TTC549 (cell line): ENCODE measurements around the gene PAPOLB.

Source experiments
- FAIRE-seq: peaks from 2 replicates; lab custom pipeline; 2012; peaks lifted over from hg19 to GRCh38; lab: Jason Lieb, UNC

Gene PAPOLB

GRCh38 chr7:4841836-4842235 is 20.0 kb downstream of the PAPOLB start:
- FAIRE-seq = no peak

GRCh38 chr7:4841007-4841784 is 20.6 kb downstream of the PAPOLB start:
- FAIRE-seq = no peak

GRCh38 chr7:4840079-4840501 is 21.7 kb downstream of the PAPOLB start:
- no peak for FAIRE-seq

GRCh38 chr7:4838626-4839334 is 23.1 kb downstream of the PAPOLB start:
- FAIRE-seq = no peak

GRCh38 chr7:4837803-4838625 is 23.8 kb downstream of the PAPOLB start:
- no peak for FAIRE-seq

GRCh38 chr7:4837041-4837802 is 24.6 kb downstream of the PAPOLB start:
- FAIRE-seq = no peak

GRCh38 chr7:4836206-4836661 is 25.6 kb downstream of the PAPOLB start:
- FAIRE-seq = no peak

- FAIRE-seq = no peak
These were observed 26.2 kb downstream of the PAPOLB start for GRCh38 chr7:4835398-4836205.

GRCh38 chr7:4834601-4835397 is 27.0 kb downstream of the PAPOLB start:
- no peak for FAIRE-seq

- no peak for FAIRE-seq
These were observed 27.9 kb downstream of the PAPOLB start for GRCh38 chr7:4833691-4834600.

GRCh38 chr7:4833176-4833575 is 28.7 kb downstream of the PAPOLB start:
- no peak for FAIRE-seq

- no peak for FAIRE-seq
These were observed 29.1 kb downstream of the PAPOLB start for GRCh38 chr7:4832711-4833110.

- no peak for FAIRE-seq
These were observed 29.9 kb downstream of the PAPOLB start for GRCh38 chr7:4831723-4832495.

GRCh38 chr7:4830176-4830575 is 31.7 kb downstream of the PAPOLB start:
- FAIRE-seq = no peak

- FAIRE-seq = no peak
These were observed 33.0 kb downstream of the PAPOLB start for GRCh38 chr7:4828720-4829383.

GRCh38 chr7:4825081-4825480 is 36.7 kb downstream of the PAPOLB start:
- no peak for FAIRE-seq

GRCh38 chr7:4824120-4824775 is 37.6 kb downstream of the PAPOLB start:
- FAIRE-seq = no peak
